GM10248 (cell line): ENCODE data around the gene ITGB6.

Experiments
- CTCF ChIA-PET: fragments of 300-600 bp; sonication (Branson Sonifier 250); formaldehyde crosslinking; extraction: SDS; loops from one replicate; lab custom pipeline; 2021; ENCODE audit warnings: antibody characterized with exemption; lab: Yijun Ruan, JAX
- POLR2A ChIA-PET: fragments of 350-650 bp; sonication (Branson Sonifier 250); formaldehyde crosslinking; extraction: SDS; loops from one replicate; lab custom pipeline; 2020; ENCODE audit warnings: antibody characterized with exemption; lab: Yijun Ruan, JAX
- DNase-seq: peaks from one replicate; pipeline ENCODE4 v3.0.0; 2012; ENCODE audit errors: extremely low spot score
- TF ChIP-seq, protein P1 (sequence below): IDR thresholded peaks from 2 replicates; pipeline ENCODE4 v1.5.1; 2012; ENCODE audit warnings: mild to moderate bottlenecking, low read depth; ENCODE audit errors: extremely low read depth, missing control alignments, control extremely low read depth

Gene ITGB6

DNA sequence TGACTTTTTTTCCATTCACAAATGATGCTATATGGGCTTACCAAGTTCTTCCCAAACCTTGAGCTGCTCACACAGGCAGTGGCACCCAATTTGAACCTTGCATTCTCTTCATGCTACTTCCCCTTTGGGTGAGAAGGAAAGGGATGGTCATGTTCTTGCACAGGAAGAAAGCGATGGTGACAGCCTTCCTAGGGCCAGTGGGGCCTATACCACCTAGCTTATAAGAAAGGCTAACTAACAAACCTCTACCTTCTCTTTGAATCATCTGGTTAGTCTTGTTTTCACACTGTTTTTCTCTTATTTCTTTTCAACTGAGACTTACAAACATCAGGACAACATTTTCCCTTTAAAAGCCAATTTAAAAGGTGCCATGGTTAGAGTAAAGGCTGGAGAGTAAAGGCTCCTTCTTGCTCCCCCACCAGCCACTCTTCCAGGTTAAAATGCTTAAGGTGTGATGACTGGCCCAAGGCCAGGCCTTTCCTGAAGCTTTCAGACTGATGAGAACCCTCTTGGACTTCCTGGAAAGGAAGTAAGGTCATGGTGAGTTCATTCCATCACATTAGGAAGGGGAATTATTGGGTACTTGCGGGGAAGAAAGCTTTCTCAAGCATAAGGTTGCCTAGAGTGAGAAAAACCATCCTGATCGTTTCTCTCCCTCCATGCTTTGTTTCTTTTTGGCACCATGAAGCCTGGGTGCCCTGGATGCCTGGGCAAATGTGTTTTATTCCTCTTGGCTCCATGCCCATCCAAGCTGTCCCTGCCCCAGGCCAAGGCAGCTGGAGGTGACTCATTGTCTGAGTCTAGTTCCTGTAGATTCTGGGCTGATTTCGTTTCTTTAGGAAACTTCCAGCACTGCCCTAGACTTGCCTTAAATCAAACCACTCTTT, 41.4 kb upstream of the ITGB6 start:
- DNase-seq = no peak
- POLR2A ChIA-PET = no interaction called here
- CTCF ChIA-PET = interaction anchor here (0.9 to 3.5 kb wide), 3 partner anchors 11 to 28 kb away, joined by 3 to 25 read pairs (median 6); no protein-coding TSS in a partner anchor
- TF ChIP-seq, protein P1, sequence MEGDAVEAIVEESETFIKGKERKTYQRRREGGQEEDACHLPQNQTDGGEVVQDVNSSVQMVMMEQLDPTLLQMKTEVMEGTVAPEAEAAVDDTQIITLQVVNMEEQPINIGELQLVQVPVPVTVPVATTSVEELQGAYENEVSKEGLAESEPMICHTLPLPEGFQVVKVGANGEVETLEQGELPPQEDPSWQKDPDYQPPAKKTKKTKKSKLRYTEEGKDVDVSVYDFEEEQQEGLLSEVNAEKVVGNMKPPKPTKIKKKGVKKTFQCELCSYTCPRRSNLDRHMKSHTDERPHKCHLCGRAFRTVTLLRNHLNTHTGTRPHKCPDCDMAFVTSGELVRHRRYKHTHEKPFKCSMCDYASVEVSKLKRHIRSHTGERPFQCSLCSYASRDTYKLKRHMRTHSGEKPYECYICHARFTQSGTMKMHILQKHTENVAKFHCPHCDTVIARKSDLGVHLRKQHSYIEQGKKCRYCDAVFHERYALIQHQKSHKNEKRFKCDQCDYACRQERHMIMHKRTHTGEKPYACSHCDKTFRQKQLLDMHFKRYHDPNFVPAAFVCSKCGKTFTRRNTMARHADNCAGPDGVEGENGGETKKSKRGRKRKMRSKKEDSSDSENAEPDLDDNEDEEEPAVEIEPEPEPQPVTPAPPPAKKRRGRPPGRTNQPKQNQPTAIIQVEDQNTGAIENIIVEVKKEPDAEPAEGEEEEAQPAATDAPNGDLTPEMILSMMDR = no peak

DNA sequence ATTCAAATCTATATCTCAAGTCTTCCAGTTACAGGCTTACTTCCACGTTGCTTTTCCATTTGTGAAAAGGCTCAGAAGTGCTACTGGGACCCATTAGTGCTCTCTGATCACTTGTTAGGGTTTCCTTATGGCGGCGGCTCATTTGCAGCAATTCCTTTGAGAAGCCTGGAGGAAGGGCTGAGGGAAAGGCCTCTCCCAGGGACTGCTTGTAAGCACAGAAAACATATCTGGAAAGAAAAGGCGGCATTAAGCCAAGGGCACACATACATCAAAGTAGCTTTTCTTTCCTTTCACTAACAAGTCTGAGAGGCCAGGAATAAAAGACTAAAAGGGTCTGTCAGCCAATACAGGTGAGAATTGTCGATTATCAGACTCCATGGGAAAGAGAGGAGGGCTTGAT, 39.4 kb upstream of the ITGB6 start:
- POLR2A ChIA-PET = no interaction called here
- TF ChIP-seq, protein P1 = no peak
- DNase-seq = no peak
- CTCF ChIA-PET = no interaction called here

DNA sequence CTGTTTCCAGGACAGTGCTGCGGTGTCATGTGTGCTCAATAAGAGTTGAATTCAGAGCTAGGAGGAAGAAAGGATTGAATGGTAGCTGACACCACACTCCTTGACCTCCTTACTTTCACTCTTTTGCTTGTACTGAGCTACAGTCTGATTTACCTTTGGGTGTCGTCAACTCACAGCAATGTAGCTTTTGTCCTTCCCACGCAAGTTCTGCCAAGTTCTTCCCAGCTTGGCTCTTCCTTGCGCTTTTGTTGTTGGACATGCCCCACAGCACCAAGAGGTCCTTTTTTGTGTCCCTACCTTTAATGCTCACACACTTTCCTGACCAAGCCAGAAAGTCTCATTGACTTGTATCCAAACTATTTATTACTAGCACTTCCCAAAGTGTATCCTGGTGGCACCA, 38.3 kb upstream of the ITGB6 start:
- ChIA-PET POLR2A (no interaction called here), CTCF (no interaction called here)
- TF ChIP-seq, protein P1 = no peak
- DNase-seq = no peak

DNA sequence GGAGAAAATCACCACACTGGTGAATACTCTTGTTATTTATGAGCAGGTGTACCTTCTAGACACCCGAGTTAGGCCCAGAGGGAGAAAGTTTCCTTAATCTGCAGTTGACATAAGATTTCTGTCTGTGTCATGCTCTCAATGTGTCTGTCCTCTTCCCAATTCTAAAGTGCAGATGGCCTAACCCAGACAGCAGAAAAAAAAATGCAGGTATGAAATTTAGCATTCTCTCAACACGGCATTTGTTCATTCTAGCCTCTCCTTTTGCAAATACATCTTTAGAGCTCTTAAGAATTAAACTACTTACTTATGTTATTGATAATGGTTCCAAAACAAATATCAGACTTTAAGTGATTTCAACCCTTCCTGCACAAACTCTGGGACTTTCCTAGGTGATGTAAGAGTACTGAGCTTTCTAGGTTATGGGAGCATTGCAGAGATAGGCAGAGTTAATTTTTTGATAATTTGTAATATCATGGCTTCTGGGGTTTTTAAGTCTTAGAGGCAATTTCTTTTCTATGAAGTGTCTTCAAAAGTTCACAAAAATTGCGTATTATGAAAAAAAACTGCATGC, 32.9 kb upstream of the ITGB6 start:
- ChIA-PET CTCF (interaction anchor here (1.1 to 1.4 kb wide), 3 partner anchors 16 to 29 kb away, joined by 3 read pairs; no protein-coding TSS in a partner anchor), POLR2A (no interaction called here)
- DNase-seq = no peak
- TF ChIP-seq, protein P1 = no peak

DNA sequence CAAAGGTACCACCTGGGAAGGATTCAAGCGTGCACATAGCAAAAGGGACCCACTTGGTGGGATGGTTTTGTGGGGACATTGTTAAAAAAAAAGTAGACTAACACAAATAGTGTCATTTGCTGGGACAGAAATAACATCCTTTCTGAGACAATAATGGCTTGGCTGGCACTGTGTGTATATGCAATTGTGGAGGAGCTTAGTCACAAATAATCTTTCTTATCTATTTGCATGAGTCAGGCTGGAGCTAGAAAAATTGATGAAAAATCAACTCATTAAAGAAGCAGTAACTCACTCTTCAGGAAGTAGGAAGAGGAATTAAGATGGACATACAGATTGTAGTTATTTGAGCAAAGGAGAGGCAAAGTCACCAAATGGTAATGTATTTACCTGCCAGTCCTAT, 29.5 kb upstream of the ITGB6 start:
- POLR2A ChIA-PET = no interaction called here
- CTCF ChIA-PET = interaction anchor here (1.2 to 2.2 kb wide), 3 partner anchors 11 to 119 kb away, joined by 4 to 6 read pairs (median 5); no protein-coding TSS in a partner anchor
- TF ChIP-seq, protein P1 = no peak
- no peak for DNase-seq

DNA sequence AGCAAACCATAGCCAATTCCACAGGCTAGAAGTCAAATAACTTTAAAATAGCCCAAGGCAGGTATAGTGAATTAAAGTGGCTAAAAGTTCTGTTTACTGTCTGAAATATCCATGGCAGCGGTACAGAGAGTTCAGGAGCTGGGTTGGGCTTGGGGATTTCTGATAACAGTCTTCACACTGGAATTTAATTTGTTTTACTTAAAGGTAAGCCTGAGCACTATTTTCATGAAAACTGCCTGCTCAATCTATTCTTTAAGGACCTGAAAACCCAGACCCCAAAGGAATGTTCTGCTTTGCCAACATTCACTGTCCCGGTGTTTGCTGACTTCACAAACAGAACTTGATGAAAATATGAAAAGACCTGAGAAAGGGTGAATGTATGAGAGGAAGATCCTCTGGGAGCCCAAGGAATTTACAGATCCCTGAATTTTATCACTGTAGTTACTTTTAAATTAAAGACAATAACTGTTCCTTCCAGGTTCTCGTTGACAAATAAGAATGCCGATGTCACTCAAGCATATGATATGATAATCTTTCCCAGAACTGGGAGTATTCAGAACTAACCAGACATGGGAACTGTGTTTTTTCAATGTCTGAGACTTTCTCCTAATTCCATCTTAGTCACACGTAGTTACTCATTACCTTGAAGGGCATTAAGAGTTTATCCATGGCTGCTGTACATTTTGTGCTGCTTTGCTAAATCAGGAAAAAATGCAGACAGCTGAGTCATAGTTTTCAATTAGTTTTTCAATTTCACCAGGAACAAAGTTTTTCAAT, 28.3 kb upstream of the ITGB6 start:
- DNase-seq = no peak
- CTCF ChIA-PET = interaction anchor here (0.6 to 2.2 kb wide), 3 partner anchors 11 to 118 kb away, joined by 3 to 4 read pairs (median 3); no protein-coding TSS in a partner anchor
- POLR2A ChIA-PET = no interaction called here
- TF ChIP-seq, protein P1 = no peak
